Pancreas (tissue), 8 donors: ENCODE measurements around the gene SLCO2A1. TPM values are rescaled to one million over a fixed set of nuclear protein-coding genes. Genes with fewer than 3 reads are reported as not detected.

ENCODE experiments used
- polyA plus RNA-seq, 2 donors: library from polyadenylated mRNA; stranded (reverse); fragments of 200-250 nt; gene quantifications; one replicate each; pipeline ENCODE4 v1.2.3, GENCODE V29; 2013
- total RNA-seq, 6 donors: library from RNA; stranded (reverse); fragmentation: NEBNext Ultra II Directional in 4 of 6; extraction: Animal tissue kit (Norgen Biotek cat#: 25700) in 4 of 6; gene quantifications; one replicate each; pipeline versions ENCODE4 v1.2.1 to v1.2.4, GENCODE V29; 2021 to 2023
- donor health status: healthy with polysubstance abuse.
- donor health status: DM: no; HTN: no; CAD: no; lungs with moderate emphysema.
- donor health status: DM: no; HTN: no; CAD: no.
- donor health status: Bipolar disorder and iron deficiency.
- donor health status: DM: yes; HTN: yes; CAD: no.
- donor health status: DM: no; HTN: no; CAD: no.
- donor health status: DM: no; HTN: no; CAD: no.
- donor health status: DM: yes; HTN: yes; CAD: no.

SLCO2A1 gene
- total and polyA plus RNA-seq, 8 donors, result 4.6 to 17.5 (median 10.4) TPM

Other genes with a start within 250 kb of the SLCO2A1 start
- 100 to 1,000 TPM in 2 of 6 donors, 10 to 100 TPM in 4; 67.2 to 132 (median 77.1) TPM for gene SRPRB, start 224.1 kb downstream of the SLCO2A1 start, total RNA-seq
- gene SRPRB, start 224.1 kb downstream of the SLCO2A1 start, polyA plus RNA-seq, result 10 to 100 TPM; 37.0 to 37.1 TPM
- 1 to 10 TPM; 1.8 to 9.2 (median 5.4) TPM for gene RAB6B, start 134.0 kb downstream of the SLCO2A1 start, total RNA-seq
- 1 to 10 TPM; 1.6 to 3.1 TPM for gene RAB6B, start 134.0 kb downstream of the SLCO2A1 start, polyA plus RNA-seq
- 10 to 100 TPM; 14.9 to 31.9 (median 20.5) TPM for gene RYK, start 220.9 kb upstream of the SLCO2A1 start, total RNA-seq
- gene RYK, start 220.9 kb upstream of the SLCO2A1 start, polyA plus RNA-seq, result 10 to 100 TPM; 13.8 to 22.8 TPM